ENCODE results near the gene SRSF1.

The SRSF1 gene

DNA sequence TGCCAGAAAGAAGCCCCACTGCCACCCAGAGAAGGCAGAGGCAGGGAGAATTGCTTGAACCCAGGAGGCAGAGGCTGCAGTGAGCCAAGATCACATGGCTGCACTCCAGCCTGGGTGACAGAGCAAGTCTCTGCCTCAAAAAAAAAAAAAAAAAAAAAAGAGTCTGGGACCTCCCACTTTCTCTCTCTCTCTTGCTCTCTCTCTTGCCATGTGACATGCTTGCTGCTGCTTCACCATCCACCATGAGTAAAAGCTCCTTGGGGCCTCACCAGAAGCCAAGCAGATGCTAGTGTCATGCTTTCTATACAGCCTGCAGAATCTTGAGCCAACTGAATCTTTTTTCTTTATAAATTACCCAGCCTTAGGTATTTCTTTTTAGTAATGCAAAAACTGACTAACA is 21.5 kb upstream of the SRSF1 start:
- DNase-seq (ENCODE audit: low read depth), result no peak
- TF ChIP-seq MYC (IDR thresholded peaks at IDR 0.05; ENCODE audit: low read depth, low read length), result no peak
- no peak for TF ChIP-seq CTCF (IDR thresholded peaks at IDR 0.05; ENCODE audit: low read depth, low read length)
- TF ChIP-seq, protein P1, sequence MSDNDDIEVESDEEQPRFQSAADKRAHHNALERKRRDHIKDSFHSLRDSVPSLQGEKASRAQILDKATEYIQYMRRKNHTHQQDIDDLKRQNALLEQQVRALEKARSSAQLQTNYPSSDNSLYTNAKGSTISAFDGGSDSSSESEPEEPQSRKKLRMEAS (IDR thresholded peaks at IDR 0.05; ENCODE audit: low read depth, low read length), result no peak
- TF ChIP-seq POLR2A (IDR thresholded peaks at IDR 0.05; ENCODE audit: extremely low read depth, insufficient read length), result no peak

GRCh38 chr17:58020401-58020800 is 13.4 kb upstream of the SRSF1 start:
- DNase-seq (ENCODE audit: low read depth), result no peak
- TF ChIP-seq, protein P1 (IDR thresholded peaks at IDR 0.05; ENCODE audit: low read depth, low read length), result no peak
- TF ChIP-seq POLR2A (IDR thresholded peaks at IDR 0.05; ENCODE audit: extremely low read depth, insufficient read length) (no peak), CTCF (IDR thresholded peaks at IDR 0.05; ENCODE audit: low read depth, low read length) (no peak), MYC (IDR thresholded peaks at IDR 0.05; ENCODE audit: low read depth, low read length) (no peak)
- no peak overlapping the region for H3K4me3 ChIP-seq (ENCODE audit: low read depth, low read length)

More for the DNA sequence above, 21.5 kb upstream of the SRSF1 start:
- no peak overlapping the region for H3K4me3 ChIP-seq (ENCODE audit: low read depth, low read length)

DNA sequence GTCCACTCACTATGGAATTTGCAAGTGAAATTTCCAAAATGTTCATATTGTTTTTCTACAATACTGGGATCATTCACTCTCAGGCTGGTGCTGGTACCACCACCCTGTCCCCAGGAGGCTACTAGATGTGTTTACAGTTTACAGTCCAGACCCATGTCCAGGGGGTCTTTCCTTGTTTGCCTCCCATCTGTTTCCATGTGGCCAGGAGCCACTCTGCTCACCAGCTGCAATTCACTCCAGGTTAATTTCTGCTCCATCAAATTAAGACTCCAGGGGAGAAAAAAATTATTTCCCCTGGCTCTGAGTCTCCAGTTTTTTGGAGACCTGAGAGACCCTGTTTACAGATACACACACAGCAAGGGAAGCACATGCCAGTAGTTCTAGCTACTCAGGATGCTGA is 12.5 kb upstream of the SRSF1 start:
- no peak for DNase-seq (ENCODE audit: low read depth)
- TF ChIP-seq POLR2A (IDR thresholded peaks at IDR 0.05; ENCODE audit: extremely low read depth, insufficient read length), result no peak
- TF ChIP-seq, protein P1 (IDR thresholded peaks at IDR 0.05; ENCODE audit: low read depth, low read length), result no peak
- no peak for TF ChIP-seq CTCF (IDR thresholded peaks at IDR 0.05; ENCODE audit: low read depth, low read length)
- no peak for TF ChIP-seq MYC (IDR thresholded peaks at IDR 0.05; ENCODE audit: low read depth, low read length)

GRCh38 chr17:58019039-58019438 is 12.0 kb upstream of the SRSF1 start:
- no peak for TF ChIP-seq POLR2A (IDR thresholded peaks at IDR 0.05; ENCODE audit: extremely low read depth, insufficient read length)
- TF ChIP-seq MYC (IDR thresholded peaks at IDR 0.05; ENCODE audit: low read depth, low read length), result no peak
- no peak for DNase-seq (ENCODE audit: low read depth)
- H3K4me3 ChIP-seq (ENCODE audit: low read depth, low read length), result no peak overlapping the region

More for the DNA sequence above, 12.5 kb upstream of the SRSF1 start:
- no peak overlapping the region for H3K4me3 ChIP-seq (ENCODE audit: low read depth, low read length)

DNA sequence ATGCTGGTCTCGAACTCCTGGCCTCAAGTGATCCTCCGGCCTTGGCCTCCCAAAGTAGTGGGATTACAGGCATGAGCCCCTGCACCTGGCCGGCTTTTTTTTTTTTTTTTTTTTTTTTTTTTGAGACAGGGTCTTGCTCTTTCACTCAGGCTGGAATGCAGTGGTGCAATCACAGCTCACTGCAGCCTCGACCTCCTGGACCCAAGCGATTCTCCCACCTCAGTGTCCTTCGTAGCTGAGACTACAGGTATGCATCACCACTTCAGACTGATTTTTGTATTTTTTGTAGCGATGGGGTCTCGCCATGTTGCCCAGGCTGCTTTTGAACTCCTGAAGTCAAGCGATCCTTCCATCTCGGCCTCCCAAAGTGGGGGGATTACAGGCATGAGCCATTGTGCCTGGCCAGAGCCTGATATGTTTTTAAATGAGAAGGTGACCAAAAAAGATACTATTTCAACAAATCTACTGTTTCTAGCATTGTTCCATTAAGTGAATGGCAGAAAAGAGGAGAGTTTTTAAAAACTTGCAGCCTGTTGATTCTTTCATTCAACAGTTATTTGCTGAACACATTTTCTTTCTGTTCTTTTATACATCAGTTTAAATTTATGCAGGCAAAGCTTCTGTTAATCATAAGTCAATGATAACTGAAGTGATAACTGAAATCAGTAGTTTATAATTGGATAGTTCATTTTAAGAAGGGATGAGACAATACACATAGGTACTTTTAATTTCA is 3.2 kb upstream of the SRSF1 start:
- no peak for DNase-seq (ENCODE audit: low read depth)
- no peak for TF ChIP-seq CTCF (IDR thresholded peaks at IDR 0.05; ENCODE audit: low read depth, low read length)
- TF ChIP-seq MYC (IDR thresholded peaks at IDR 0.05; ENCODE audit: low read depth, low read length), result no peak
- TF ChIP-seq, protein P1 (IDR thresholded peaks at IDR 0.05; ENCODE audit: low read depth, low read length), result no peak
- no peak for TF ChIP-seq POLR2A (IDR thresholded peaks at IDR 0.05; ENCODE audit: extremely low read depth, insufficient read length)
- H3K4me3 ChIP-seq (ENCODE audit: low read depth, low read length), result no peak overlapping the region

- peak overlapping the region; percentile 90 for H3K4me3 ChIP-seq (ENCODE audit: low read depth, low read length)
These were observed 998 bp upstream of the SRSF1 start for GRCh38 chr17:58007781-58008706.

More at GRCh38 chr17:58007781-58008706, 998 bp upstream of the SRSF1 start:
- DNase-seq (ENCODE audit: low read depth), result no peak
- TF ChIP-seq MYC (IDR thresholded peaks at IDR 0.05; ENCODE audit: low read depth, low read length) (peak; percentile 47), CTCF (IDR thresholded peaks at IDR 0.05; ENCODE audit: low read depth, low read length) (no peak), POLR2A (IDR thresholded peaks at IDR 0.05; ENCODE audit: extremely low read depth, insufficient read length) (no peak)
- TF ChIP-seq, protein P1 (IDR thresholded peaks at IDR 0.05; ENCODE audit: low read depth, low read length), result peak; percentile 60; the same call in 1 of the 2 replicates
